Stimulated activated CD8-positive, alpha-beta memory T cell treated with anti-CD3 and anti-CD28 coated beads, Interleukin-4, amount 100 ng/mL, for 48 hours (primary cell): ENCODE measurements around the gene PTPRD.
"Not testable (repeated sequence)": the region's sequence is repeated elsewhere in the genome, so short reads cannot be mapped to it uniquely, and the experiment has no call there.

ENCODE experiments used
- DNase-seq: peaks from one replicate; pipeline ENCODE4 v3.0.0-alpha.2; 2020

The PTPRD gene

GRCh38 chr9:9560382-9561035, 1052.3 kb downstream of the PTPRD start:
- DNase-seq = no peak

GRCh38 chr9:9558907-9559306, 1053.9 kb downstream of the PTPRD start:
- no peak for DNase-seq

- DNase-seq = no peak
These were observed 1054.9 kb downstream of the PTPRD start for GRCh38 chr9:9557804-9558334.

- no peak for DNase-seq
These were observed 1055.7 kb downstream of the PTPRD start for GRCh38 chr9:9556865-9557803.

GRCh38 chr9:9552665-9553064, 1060.1 kb downstream of the PTPRD start:
- no peak for DNase-seq

GRCh38 chr9:9538766-9539165, 1074.0 kb downstream of the PTPRD start:
- no peak for DNase-seq

GRCh38 chr9:9538356-9538755, 1074.4 kb downstream of the PTPRD start:
- no peak for DNase-seq

GRCh38 chr9:9536523-9536922, 1076.3 kb downstream of the PTPRD start:
- no peak for DNase-seq

- DNase-seq = no peak
These were observed 1089.2 kb downstream of the PTPRD start for GRCh38 chr9:9523476-9524139.

- DNase-seq = no peak
These were observed 1090.4 kb downstream of the PTPRD start for GRCh38 chr9:9522406-9522805.

- DNase-seq = no peak
These were observed 1091.6 kb downstream of the PTPRD start for GRCh38 chr9:9521033-9521779.

- no peak for DNase-seq
These were observed 1107.9 kb downstream of the PTPRD start for GRCh38 chr9:9504869-9505268.

GRCh38 chr9:9499546-9499945, 1113.3 kb downstream of the PTPRD start:
- no peak for DNase-seq

GRCh38 chr9:9498846-9499245, 1114.0 kb downstream of the PTPRD start:
- DNase-seq = no peak

GRCh38 chr9:9498128-9498527, 1114.7 kb downstream of the PTPRD start:
- DNase-seq = no peak

GRCh38 chr9:9494336-9494735, 1118.5 kb downstream of the PTPRD start:
- DNase-seq = no peak

- no peak for DNase-seq
These were observed 1120.3 kb downstream of the PTPRD start for GRCh38 chr9:9492506-9492905.

GRCh38 chr9:9489183-9489582, 1123.6 kb downstream of the PTPRD start:
- no peak for DNase-seq

- no peak for DNase-seq
These were observed 1129.6 kb downstream of the PTPRD start for GRCh38 chr9:9483175-9483574.

GRCh38 chr9:9478741-9479140, 1134.1 kb downstream of the PTPRD start:
- no peak for DNase-seq

GRCh38 chr9:9469271-9469670, 1143.5 kb downstream of the PTPRD start:
- DNase-seq = no peak

- not testable (repeated sequence) for DNase-seq
These were observed 1170.9 kb downstream of the PTPRD start for GRCh38 chr9:9441874-9442273.

- DNase-seq = no peak
These were observed 1175.2 kb downstream of the PTPRD start for GRCh38 chr9:9437641-9438040.
